ENCODE data around the gene RNU6-1.

GRCh38 chr15:67853454-67853853, 13.6 kb upstream of the RNU6-1 start:
- TF ChIP-seq POLR2AphosphoS5 (IDR thresholded peaks at IDR 0.05; ENCODE audit: low read depth, low read length), result no peak
- TF ChIP-seq POLR2A (IDR thresholded peaks at IDR 0.05; ENCODE audit: low read depth, low read length), result no peak
- no peak for TF ChIP-seq TAF1 (IDR thresholded peaks at IDR 0.05; ENCODE audit: borderline replicate concordance, low read depth, low read length)

All from GM12892 (cell line).